GM23338 (cell line): ENCODE results near the gene SEMA4C. TPM values are rescaled to one million over a fixed set of nuclear protein-coding genes. Genes with fewer than 3 reads are reported as not detected.

Experiments
- ATAC-seq: fragments of 200-7000 bp; cut with Tn5 transposase; 3 replicates; pipeline ENCODE4 v1.9.1; 2020
- DNase-seq: peaks from one replicate; pipeline ENCODE4 v3.0.0-alpha.2; 2015; ENCODE audit warnings: low spot score
- H2AFZ ChIP-seq: fragments of 200-600 bp; sonication (generic); 2 replicates; pipeline ENCODE4 v1.8.0; 2016; ENCODE audit warnings: antibody characterized with exemption, mild to moderate bottlenecking, moderate library complexity
- H3F3A ChIP-seq: fragments of 200-600 bp; sonication (generic); replicated peaks from 2 replicates; pipeline ENCODE4 v1.8.0; 2017; ENCODE audit warnings: antibody characterized with exemption, mixed run types, low read depth
- H3K27ac ChIP-seq: fragments of 200-600 bp; sonication (generic); 2 replicates; pipeline ENCODE4 v1.6.1; 2016; ENCODE audit warnings: low read depth
- H3K27me3 ChIP-seq: fragments of 200-600 bp; sonication (generic); 2 replicates; pipeline ENCODE4 v1.8.0; 2016; ENCODE audit warnings: mild to moderate bottlenecking, mixed run types, moderate library complexity; ENCODE audit not compliant: insufficient read depth
- H3K36me3 ChIP-seq: fragments of 200-600 bp; sonication (generic); 2 replicates; pipeline ENCODE4 v1.8.0; 2016; ENCODE audit warnings: mild to moderate bottlenecking; ENCODE audit not compliant: insufficient read depth
- H3K4me1 ChIP-seq: fragments of 200-600 bp; sonication (generic); 2 replicates; pipeline ENCODE4 v1.8.0; 2016; ENCODE audit warnings: mild to moderate bottlenecking, moderate library complexity; ENCODE audit not compliant: insufficient read depth
- H3K4me2 ChIP-seq: fragments of 200-600 bp; sonication (generic); 2 replicates; pipeline ENCODE4 v1.7.1; 2017; ENCODE audit warnings: mixed run types
- H3K4me3 ChIP-seq: fragments of 200-600 bp; sonication (generic); 2 replicates; pipeline ENCODE4 v1.6.1; 2016; ENCODE audit warnings: mixed run types
- H3K79me2 ChIP-seq: fragments of 200-600 bp; sonication (generic); replicated peaks from 2 replicates; pipeline ENCODE4 v1.8.0; 2017; ENCODE audit warnings: mild to moderate bottlenecking; ENCODE audit not compliant: insufficient read depth
- H3K9me2 ChIP-seq: fragments of 200-600 bp; sonication (generic); 2 replicates; pipeline ENCODE4 v1.8.0; 2017; ENCODE audit not compliant: insufficient read depth
- H4K20me1 ChIP-seq: fragments of 200-600 bp; sonication (generic); replicated peaks from 2 replicates; pipeline ENCODE4 v1.8.0; 2017; ENCODE audit warnings: mild to moderate bottlenecking; ENCODE audit not compliant: insufficient read depth
- H3K27ac Mint-ChIP-seq: 2 replicates; pipeline ENCODE4 v1.8.0; 2020; ENCODE audit warnings: inconsistent platforms, mild to moderate bottlenecking, moderate library complexity, mixed read lengths
- H3K27me3 Mint-ChIP-seq: 3 replicates; pipeline ENCODE4 v1.8.0; 2022; ENCODE audit warnings: low read depth, mild to moderate bottlenecking, moderate library complexity, mixed read lengths, inconsistent platforms; ENCODE audit not compliant: insufficient read depth, poor library complexity
- H3K36me3 Mint-ChIP-seq: 3 replicates; pipeline ENCODE4 v1.8.0; 2021; ENCODE audit warnings: low read depth, mild to moderate bottlenecking, inconsistent platforms, moderate library complexity, mixed read lengths
- H3K4me1 Mint-ChIP-seq: 3 replicates; pipeline ENCODE4 v1.8.0; 2020; ENCODE audit warnings: mild to moderate bottlenecking, inconsistent platforms, mixed read lengths
- H3K4me3 Mint-ChIP-seq: 3 replicates; pipeline ENCODE4 v1.8.0; 2021; ENCODE audit warnings: moderate library complexity, mild to moderate bottlenecking, inconsistent platforms, mixed read lengths
- H3K9me3 Mint-ChIP-seq: 3 replicates; pipeline ENCODE4 v1.8.0; 2020; ENCODE audit warnings: moderate library complexity, mild to moderate bottlenecking, inconsistent platforms, mixed read lengths
- CREB1 ChIP-seq: fragments of 250-450 bp; sonication (Bioruptor Pico); IDR thresholded peaks from 2 replicates; pipeline ENCODE4 v1.5.0; 2020; ENCODE audit warnings: low read depth, mild to moderate bottlenecking, moderate library complexity
- EZH2phosphoT487 ChIP-seq: fragments of 200-600 bp; sonication (generic); IDR thresholded peaks from one replicate; pipeline ENCODE4 v1.8.1; 2018; ENCODE audit warnings: antibody characterized with exemption; ENCODE audit not compliant: unreplicated experiment
- JUNB ChIP-seq: IDR thresholded peaks from one replicate; pipeline ENCODE4 v1.6.1; 2016; ENCODE audit warnings: antibody characterized with exemption; ENCODE audit not compliant: unreplicated experiment
- NANOG ChIP-seq: IDR thresholded peaks from 2 replicates; pipeline ENCODE4 v1.6.1; 2016; ENCODE audit warnings: antibody characterized with exemption, borderline replicate concordance
- POLR2AphosphoS5 ChIP-seq: IDR thresholded peaks from 2 replicates; pipeline ENCODE4 v1.6.1; 2016; ENCODE audit warnings: antibody characterized with exemption, low read depth
- STAT1 ChIP-seq: IDR thresholded peaks from one replicate; pipeline ENCODE4 v1.6.1; 2016; ENCODE audit warnings: antibody characterized with exemption; ENCODE audit not compliant: unreplicated experiment
- ZNF114 ChIP-seq: fragments of 250-450 bp; sonication (Bioruptor Pico); IDR thresholded peaks from 2 replicates; pipeline ENCODE4 v1.5.0; 2020; ENCODE audit warnings: mild to moderate bottlenecking, moderate library complexity
- ZNF331 ChIP-seq: fragments of 250-450 bp; sonication (Bioruptor Pico); IDR thresholded peaks from 2 replicates; pipeline ENCODE4 v1.5.0; 2020; ENCODE audit warnings: low read depth, mild to moderate bottlenecking, moderate library complexity
- polyA plus RNA-seq: library from polyadenylated mRNA; unstranded; fragments of >200 nt; fragmentation: Nextera tagmentation; extraction: Ambion mirVana; gene quantifications from 2 replicates; pipeline ENCODE4 v1.2.1, GENCODE V29; 2016
- total RNA-seq: library from RNA; depleted of rRNA; stranded (reverse); fragments of >200 nt; shearing (Covaris generic); gene quantifications from 2 replicates; pipeline ENCODE4 v1.2.3, GENCODE V29; 2014
- TF ChIP-seq, protein P1 (sequence below): IDR thresholded peaks from one replicate; pipeline ENCODE4 v1.6.1; 2018; ENCODE audit warnings: antibody characterized with exemption; ENCODE audit not compliant: unreplicated experiment
- TF ChIP-seq, protein P2 (sequence below): IDR thresholded peaks from 2 replicates; pipeline ENCODE4 v1.6.1; 2016; ENCODE audit warnings: antibody characterized with exemption
- TF ChIP-seq, protein P3 (sequence below): fragments of 250-450 bp; sonication (Bioruptor Pico); IDR thresholded peaks from 2 replicates; pipeline ENCODE4 v1.5.0; 2020; ENCODE audit warnings: mild to moderate bottlenecking, moderate library complexity

Gene SEMA4C
- total and polyA plus RNA-seq, 2 experiments from 2014 or later: 16.8 to 80.7 TPM

DNA sequence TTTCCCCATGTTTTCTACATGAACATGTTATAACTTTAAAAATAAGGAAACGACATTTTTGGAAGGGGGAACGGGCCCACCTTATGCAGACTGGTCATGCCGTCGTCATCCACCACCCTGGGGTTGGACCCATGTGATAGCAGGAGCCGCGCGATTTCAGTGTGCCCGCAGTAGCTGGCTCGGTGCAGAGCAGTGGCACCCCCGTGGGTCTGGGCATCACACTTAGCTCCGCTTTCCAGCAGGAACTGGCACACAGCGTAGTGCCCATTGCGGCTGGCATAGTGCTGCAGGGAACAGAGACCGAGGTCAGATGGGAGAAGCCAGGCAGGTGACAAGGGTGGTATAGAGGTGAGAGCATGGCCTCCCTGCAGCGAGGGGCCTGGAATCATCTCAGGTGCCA, 16.6 kb downstream of the SEMA4C start:
- ATAC-seq: no peak
- H3K4me1 ChIP-seq: peaks cover 10% of the 10 kb centered on the region
- H2AFZ ChIP-seq: no peak overlapping the region
- no peaks in the 10 kb centered on the region for H3K9me2 ChIP-seq
- H3K4me3 ChIP-seq: no peak overlapping the region
- DNase-seq: no peak
- Mint-ChIP-seq H3K4me1 (peaks cover 9% of the 10 kb centered on the region), H3K9me3 (no peaks in the 10 kb centered on the region), H3K27ac (no peak overlapping the region), H3K27me3 (peaks cover 6% of the 10 kb centered on the region), H3K36me3 (peaks cover 34% of the 10 kb centered on the region), H3K4me3 (no peak overlapping the region)
- peaks cover 38% of the 10 kb centered on the region for H3K79me2 ChIP-seq
- H3F3A ChIP-seq: no peaks in the 10 kb centered on the region
- no peak overlapping the region for H3K27ac ChIP-seq
- TF ChIP-seq, protein P1, sequence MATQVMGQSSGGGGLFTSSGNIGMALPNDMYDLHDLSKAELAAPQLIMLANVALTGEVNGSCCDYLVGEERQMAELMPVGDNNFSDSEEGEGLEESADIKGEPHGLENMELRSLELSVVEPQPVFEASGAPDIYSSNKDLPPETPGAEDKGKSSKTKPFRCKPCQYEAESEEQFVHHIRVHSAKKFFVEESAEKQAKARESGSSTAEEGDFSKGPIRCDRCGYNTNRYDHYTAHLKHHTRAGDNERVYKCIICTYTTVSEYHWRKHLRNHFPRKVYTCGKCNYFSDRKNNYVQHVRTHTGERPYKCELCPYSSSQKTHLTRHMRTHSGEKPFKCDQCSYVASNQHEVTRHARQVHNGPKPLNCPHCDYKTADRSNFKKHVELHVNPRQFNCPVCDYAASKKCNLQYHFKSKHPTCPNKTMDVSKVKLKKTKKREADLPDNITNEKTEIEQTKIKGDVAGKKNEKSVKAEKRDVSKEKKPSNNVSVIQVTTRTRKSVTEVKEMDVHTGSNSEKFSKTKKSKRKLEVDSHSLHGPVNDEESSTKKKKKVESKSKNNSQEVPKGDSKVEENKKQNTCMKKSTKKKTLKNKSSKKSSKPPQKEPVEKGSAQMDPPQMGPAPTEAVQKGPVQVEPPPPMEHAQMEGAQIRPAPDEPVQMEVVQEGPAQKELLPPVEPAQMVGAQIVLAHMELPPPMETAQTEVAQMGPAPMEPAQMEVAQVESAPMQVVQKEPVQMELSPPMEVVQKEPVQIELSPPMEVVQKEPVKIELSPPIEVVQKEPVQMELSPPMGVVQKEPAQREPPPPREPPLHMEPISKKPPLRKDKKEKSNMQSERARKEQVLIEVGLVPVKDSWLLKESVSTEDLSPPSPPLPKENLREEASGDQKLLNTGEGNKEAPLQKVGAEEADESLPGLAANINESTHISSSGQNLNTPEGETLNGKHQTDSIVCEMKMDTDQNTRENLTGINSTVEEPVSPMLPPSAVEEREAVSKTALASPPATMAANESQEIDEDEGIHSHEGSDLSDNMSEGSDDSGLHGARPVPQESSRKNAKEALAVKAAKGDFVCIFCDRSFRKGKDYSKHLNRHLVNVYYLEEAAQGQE: no peak
- TF ChIP-seq, protein P2, sequence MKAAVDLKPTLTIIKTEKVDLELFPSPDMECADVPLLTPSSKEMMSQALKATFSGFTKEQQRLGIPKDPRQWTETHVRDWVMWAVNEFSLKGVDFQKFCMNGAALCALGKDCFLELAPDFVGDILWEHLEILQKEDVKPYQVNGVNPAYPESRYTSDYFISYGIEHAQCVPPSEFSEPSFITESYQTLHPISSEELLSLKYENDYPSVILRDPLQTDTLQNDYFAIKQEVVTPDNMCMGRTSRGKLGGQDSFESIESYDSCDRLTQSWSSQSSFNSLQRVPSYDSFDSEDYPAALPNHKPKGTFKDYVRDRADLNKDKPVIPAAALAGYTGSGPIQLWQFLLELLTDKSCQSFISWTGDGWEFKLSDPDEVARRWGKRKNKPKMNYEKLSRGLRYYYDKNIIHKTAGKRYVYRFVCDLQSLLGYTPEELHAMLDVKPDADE: no peak
- TF ChIP-seq STAT1: no peak
- no peak for TF ChIP-seq EZH2phosphoT487
- TF ChIP-seq CREB1 (CRISPR knock-in tag): no peak
- TF ChIP-seq NANOG: no peak
- TF ChIP-seq JUNB: no peak
- no peaks in the 10 kb centered on the region; the same call in 1 of the 2 replicates for H3K36me3 ChIP-seq
- peaks cover 6% of the 10 kb centered on the region for H4K20me1 ChIP-seq
- H3K4me2 ChIP-seq: no peak overlapping the region
- H3K27me3 ChIP-seq: no peaks in the 10 kb centered on the region

DNA sequence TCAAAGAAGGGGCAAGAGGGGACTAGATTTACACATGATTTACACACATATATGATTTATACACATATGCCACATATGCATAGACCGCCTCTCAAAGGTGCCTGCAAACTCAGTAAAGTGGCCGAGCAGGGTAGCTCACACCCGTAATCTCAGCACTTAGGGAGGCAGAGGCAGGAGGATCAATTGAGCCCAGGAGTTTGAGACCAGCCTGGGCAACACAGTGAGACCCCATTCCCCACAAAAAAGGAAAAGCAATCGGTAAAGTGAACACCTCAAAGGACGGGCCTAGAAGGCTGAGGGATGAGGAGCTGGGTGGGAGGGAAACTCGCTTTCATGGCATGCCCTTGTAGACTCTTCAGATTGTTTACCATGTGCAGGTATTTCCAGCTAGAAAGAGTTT, 17.2 kb downstream of the SEMA4C start:
- Mint-ChIP-seq H3K4me3 (no peak overlapping the region), H3K27me3 (peaks cover 7% of the 10 kb centered on the region), H3K27ac (no peak overlapping the region), H3K36me3 (peaks cover 40% of the 10 kb centered on the region), H3K4me1 (peaks cover 9% of the 10 kb centered on the region), H3K9me3 (no peaks in the 10 kb centered on the region)
- Histone ChIP-seq H3K4me2 (no peak overlapping the region), H3K4me3 (no peak overlapping the region), H3F3A (no peaks in the 10 kb centered on the region), H3K27me3 (no peaks in the 10 kb centered on the region), H4K20me1 (peaks cover 6% of the 10 kb centered on the region), H3K4me1 (peaks cover 10% of the 10 kb centered on the region), H3K79me2 (peaks cover 38% of the 10 kb centered on the region), H3K36me3 (no peaks in the 10 kb centered on the region; the same call in 1 of the 2 replicates), H3K27ac (no peak overlapping the region), H3K9me2 (no peaks in the 10 kb centered on the region), H2AFZ (no peak overlapping the region)
- ATAC-seq (no peak), DNase-seq (no peak)
- TF ChIP-seq ZNF114 (CRISPR knock-in tag) (no peak), ZNF331 (CRISPR knock-in tag) (no peak), POLR2AphosphoS5 (no peak), EZH2phosphoT487 (no peak), CREB1 (CRISPR knock-in tag) (no peak), NANOG (no peak), JUNB (no peak)
- TF ChIP-seq, protein P3, sequence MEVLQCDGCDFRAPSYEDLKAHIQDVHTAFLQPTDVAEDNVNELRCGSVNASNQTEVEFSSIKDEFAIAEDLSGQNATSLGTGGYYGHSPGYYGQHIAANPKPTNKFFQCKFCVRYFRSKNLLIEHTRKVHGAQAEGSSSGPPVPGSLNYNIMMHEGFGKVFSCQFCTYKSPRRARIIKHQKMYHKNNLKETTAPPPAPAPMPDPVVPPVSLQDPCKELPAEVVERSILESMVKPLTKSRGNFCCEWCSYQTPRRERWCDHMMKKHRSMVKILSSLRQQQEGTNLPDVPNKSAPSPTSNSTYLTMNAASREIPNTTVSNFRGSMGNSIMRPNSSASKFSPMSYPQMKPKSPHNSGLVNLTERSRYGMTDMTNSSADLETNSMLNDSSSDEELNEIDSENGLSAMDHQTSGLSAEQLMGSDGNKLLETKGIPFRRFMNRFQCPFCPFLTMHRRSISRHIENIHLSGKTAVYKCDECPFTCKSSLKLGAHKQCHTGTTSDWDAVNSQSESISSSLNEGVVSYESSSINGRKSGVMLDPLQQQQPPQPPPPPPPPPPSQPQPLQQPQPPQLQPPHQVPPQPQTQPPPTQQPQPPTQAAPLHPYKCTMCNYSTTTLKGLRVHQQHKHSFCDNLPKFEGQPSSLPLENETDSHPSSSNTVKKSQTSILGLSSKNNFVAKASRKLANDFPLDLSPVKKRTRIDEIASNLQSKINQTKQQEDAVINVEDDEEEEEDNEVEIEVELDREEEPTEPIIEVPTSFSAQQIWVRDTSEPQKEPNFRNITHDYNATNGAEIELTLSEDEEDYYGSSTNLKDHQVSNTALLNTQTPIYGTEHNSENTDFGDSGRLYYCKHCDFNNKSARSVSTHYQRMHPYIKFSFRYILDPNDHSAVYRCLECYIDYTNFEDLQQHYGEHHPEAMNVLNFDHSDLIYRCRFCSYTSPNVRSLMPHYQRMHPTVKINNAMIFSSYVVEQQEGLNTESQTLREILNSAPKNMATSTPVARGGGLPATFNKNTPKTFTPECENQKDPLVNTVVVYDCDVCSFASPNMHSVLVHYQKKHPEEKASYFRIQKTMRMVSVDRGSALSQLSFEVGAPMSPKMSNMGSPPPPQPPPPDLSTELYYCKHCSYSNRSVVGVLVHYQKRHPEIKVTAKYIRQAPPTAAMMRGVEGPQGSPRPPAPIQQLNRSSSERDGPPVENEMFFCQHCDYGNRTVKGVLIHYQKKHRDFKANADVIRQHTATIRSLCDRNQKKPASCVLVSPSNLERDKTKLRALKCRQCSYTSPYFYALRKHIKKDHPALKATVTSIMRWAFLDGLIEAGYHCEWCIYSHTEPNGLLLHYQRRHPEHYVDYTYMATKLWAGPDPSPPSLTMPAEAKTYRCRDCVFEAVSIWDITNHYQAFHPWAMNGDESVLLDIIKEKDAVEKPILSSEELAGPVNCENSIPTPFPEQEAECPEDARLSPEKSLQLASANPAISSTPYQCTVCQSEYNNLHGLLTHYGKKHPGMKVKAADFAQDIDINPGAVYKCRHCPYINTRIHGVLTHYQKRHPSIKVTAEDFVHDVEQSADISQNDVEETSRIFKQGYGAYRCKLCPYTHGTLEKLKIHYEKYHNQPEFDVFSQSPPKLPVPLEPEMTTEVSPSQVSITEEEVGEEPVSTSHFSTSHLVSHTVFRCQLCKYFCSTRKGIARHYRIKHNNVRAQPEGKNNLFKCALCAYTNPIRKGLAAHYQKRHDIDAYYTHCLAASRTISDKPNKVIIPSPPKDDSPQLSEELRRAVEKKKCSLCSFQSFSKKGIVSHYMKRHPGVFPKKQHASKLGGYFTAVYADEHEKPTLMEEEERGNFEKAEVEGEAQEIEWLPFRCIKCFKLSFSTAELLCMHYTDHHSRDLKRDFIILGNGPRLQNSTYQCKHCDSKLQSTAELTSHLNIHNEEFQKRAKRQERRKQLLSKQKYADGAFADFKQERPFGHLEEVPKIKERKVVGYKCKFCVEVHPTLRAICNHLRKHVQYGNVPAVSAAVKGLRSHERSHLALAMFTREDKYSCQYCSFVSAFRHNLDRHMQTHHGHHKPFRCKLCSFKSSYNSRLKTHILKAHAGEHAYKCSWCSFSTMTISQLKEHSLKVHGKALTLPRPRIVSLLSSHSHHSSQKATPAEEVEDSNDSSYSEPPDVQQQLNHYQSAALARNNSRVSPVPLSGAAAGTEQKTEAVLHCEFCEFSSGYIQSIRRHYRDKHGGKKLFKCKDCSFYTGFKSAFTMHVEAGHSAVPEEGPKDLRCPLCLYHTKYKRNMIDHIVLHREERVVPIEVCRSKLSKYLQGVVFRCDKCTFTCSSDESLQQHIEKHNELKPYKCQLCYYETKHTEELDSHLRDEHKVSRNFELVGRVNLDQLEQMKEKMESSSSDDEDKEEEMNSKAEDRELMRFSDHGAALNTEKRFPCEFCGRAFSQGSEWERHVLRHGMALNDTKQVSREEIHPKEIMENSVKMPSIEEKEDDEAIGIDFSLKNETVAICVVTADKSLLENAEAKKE (CRISPR knock-in tag): no peak
